ENCODE measurements around the gene GPC4. TPM values are rescaled to one million over a fixed set of nuclear protein-coding genes. Genes with fewer than 3 reads are reported as not detected.

The GPC4 gene
- total RNA-seq (10 to 100 TPM in 3 of 6 donors, 1 to 10 TPM in 3; 6.9 to 15.3 (median 10.3) TPM), polyA plus RNA-seq (1 to 10 TPM; 3.0 to 4.8 TPM)

DNA sequence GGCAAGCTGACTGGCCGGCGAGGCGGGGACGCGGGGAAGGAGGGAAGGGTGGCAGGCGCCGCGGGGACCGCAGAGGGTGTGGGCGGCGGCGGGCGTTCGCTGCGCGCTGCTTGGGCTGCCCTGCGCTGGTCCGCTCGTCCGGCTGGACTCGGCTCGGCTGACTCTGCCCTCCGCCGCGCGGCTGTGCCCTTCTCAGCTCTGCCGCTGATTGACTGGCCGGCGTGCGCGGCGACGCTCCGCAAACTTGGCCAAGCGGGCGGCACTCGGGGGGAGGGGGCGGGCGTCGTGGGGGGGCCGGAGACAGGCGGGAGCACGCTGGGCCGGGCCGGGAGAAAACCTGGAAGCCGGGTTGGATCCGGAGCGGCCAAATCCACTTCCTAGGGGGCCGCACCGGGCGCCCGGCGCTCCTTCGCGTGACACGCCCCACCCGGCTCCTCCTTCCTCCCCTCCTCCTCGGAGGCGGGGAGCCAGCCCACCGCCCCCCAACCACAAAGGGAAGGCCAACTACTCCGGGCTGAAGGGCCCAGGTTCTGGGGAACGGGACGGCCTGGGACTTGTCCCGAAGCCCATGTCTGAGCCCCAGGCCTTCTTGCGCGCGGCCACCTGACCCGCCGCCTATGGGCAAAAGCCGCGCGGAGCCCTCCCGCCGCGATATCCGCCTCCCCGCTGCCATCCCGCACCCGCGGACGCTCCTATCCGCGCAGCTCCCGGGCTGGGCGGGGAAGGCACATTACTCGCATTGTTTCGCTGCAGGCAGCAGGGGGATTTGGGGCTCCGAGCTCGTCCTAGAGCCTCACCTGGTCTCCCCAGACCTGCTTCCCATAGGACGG lies at the start of gene GPC4:
Gene GPC4 (minus strand): TSS at position 214 of the 830 bp plus-strand sequence. CDS start 524 bp downstream, outside the sequence.
- TF ChIP-seq, protein P1, sequence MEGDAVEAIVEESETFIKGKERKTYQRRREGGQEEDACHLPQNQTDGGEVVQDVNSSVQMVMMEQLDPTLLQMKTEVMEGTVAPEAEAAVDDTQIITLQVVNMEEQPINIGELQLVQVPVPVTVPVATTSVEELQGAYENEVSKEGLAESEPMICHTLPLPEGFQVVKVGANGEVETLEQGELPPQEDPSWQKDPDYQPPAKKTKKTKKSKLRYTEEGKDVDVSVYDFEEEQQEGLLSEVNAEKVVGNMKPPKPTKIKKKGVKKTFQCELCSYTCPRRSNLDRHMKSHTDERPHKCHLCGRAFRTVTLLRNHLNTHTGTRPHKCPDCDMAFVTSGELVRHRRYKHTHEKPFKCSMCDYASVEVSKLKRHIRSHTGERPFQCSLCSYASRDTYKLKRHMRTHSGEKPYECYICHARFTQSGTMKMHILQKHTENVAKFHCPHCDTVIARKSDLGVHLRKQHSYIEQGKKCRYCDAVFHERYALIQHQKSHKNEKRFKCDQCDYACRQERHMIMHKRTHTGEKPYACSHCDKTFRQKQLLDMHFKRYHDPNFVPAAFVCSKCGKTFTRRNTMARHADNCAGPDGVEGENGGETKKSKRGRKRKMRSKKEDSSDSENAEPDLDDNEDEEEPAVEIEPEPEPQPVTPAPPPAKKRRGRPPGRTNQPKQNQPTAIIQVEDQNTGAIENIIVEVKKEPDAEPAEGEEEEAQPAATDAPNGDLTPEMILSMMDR (IDR thresholded peaks at IDR 0.05): no peak
- 1 to 21% methylated on average over 68 to 83 of the region's 90 CpGs for WGBS, 2 donors
- ATAC-seq (peak; percentile 85 to 88 (median 87)), DNase-seq (peak; percentile 80 to 91 (median 86)), FAIRE-seq (no peak)
- Histone ChIP-seq H3K4me3 (peak within 1 kb of the TSS; percentile 34 to 59 (median 49)), H3K27ac (peak within 1 kb of the TSS; percentile 57 to 81 (median 64)), H3K9me3 (no peaks in the 10 kb centered on the region), H3K4me1 (no peaks in the 10 kb centered on the region), H3K27me3 (peaks cover 0 to 6% (median 0%) of the 10 kb centered on the region in 4 donors), H3K36me3 (no peaks in the 10 kb centered on the region)
- intact Hi-C loops (cut with DNase I): no loop called here

GRCh38 chrX:133461231-133461630 lies 45.9 kb upstream of the GPC4 start:
- intact Hi-C loops (cut with DNase I): no loop called here
- FAIRE-seq (no peak), ATAC-seq (no peak), DNase-seq (no peak)
- no peaks in the 10 kb centered on the region for H3K36me3 ChIP-seq
- H3K27me3 ChIP-seq: peaks cover 0 to 8% (median 3%) of the 10 kb centered on the region in 4 donors
- TF ChIP-seq, protein P1 (IDR thresholded peaks at IDR 0.05): no peak
- WGBS, 2 donors: 57 to 66% methylated on average over 2 of the region's 2 CpGs
- H3K27ac ChIP-seq: no peak overlapping the region
- no peak overlapping the region for H3K4me3 ChIP-seq
- no peaks in the 10 kb centered on the region for H3K4me1 ChIP-seq
- no peaks in the 10 kb centered on the region for H3K9me3 ChIP-seq

DNA sequence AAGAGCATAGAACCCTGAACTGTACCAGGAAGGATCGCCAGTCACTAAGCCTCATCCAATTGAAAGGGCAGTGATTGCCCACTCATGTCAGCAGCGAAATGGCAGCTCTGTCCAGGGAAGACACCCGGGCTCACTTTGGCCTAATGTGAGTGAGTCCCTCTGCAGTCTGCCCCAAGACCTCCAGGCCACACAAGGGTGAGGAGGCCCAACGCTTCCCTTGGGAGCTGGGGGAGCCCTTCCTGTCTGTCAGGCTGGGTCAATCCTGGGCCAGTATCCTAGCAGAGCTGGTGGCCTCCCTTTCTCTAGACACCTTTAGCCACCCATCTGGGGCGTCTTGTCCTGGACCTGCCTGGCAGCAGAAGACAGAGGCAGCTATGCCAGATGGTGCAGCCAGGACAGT lies 39.6 kb upstream of the GPC4 start:
- Histone ChIP-seq H3K4me1 (no peaks in the 10 kb centered on the region), H3K4me3 (no peak overlapping the region), H3K27me3 (no peaks in the 10 kb centered on the region), H3K27ac (no peak overlapping the region), H3K36me3 (no peaks in the 10 kb centered on the region), H3K9me3 (no peaks in the 10 kb centered on the region)
- WGBS, 2 donors: 53 to 79% methylated on average over 5 of the region's 5 CpGs
- DNase-seq (no peak), ATAC-seq (no peak), FAIRE-seq (no peak)
- TF ChIP-seq, protein P1 (IDR thresholded peaks at IDR 0.05): no peak
- intact Hi-C loops (cut with DNase I): no loop called here

GRCh38 chrX:133454491-133454914 lies 39.2 kb upstream of the GPC4 start:
- Histone ChIP-seq H3K4me3 (no peak overlapping the region), H3K27me3 (no peaks in the 10 kb centered on the region), H3K36me3 (no peaks in the 10 kb centered on the region), H3K27ac (no peak overlapping the region), H3K9me3 (no peaks in the 10 kb centered on the region), H3K4me1 (no peaks in the 10 kb centered on the region)
- TF ChIP-seq, protein P1 (IDR thresholded peaks at IDR 0.05): no peak
- intact Hi-C loops (cut with DNase I): no loop called here
- no peak for FAIRE-seq
- no peak for ATAC-seq
- DNase-seq: no peak
- WGBS, 2 donors: 65 to 89% methylated on average over 3 of the region's 3 CpGs
